ENCODE results near the gene TNFRSF21.
"Not testable (repeated sequence)": the region's sequence is repeated elsewhere in the genome, so short reads cannot be mapped to it uniquely, and the experiment has no call there.

TNFRSF21 gene

GRCh38 chr6:47283993-47284392 is 25.7 kb downstream of the TNFRSF21 start:
- Mint-ChIP-seq H3K9me3 (no peaks in the 10 kb centered on the region), H3K4me1 (no peaks in the 10 kb centered on the region), H3K36me3 (no peaks in the 10 kb centered on the region), H3K27ac (no peak overlapping the region), H3K4me3 (no peak overlapping the region)
- DNase-seq (ENCODE audit: low spot score in 2 of 2) (no peak), ATAC-seq (no peak)

- ATAC-seq, result no peak
- Mint-ChIP-seq H3K36me3 (no peaks in the 10 kb centered on the region), H3K4me3 (no peak overlapping the region), H3K4me1 (no peaks in the 10 kb centered on the region), H3K9me3 (no peaks in the 10 kb centered on the region), H3K27ac (no peak overlapping the region)
- DNase-seq (ENCODE audit: low spot score in 2 of 2), result no peak
Observed at GRCh38 chr6:47278545-47278944, 31.2 kb downstream of the TNFRSF21 start.

GRCh38 chr6:47277702-47278101 is 32.0 kb downstream of the TNFRSF21 start:
- DNase-seq (ENCODE audit: low spot score in 2 of 2) (no peak), ATAC-seq (no peak)
- no peak overlapping the region for H3K4me3 Mint-ChIP-seq
- H3K36me3 Mint-ChIP-seq, result no peaks in the 10 kb centered on the region
- H3K27ac Mint-ChIP-seq, result no peak overlapping the region
- H3K9me3 Mint-ChIP-seq, result no peaks in the 10 kb centered on the region
- no peaks in the 10 kb centered on the region for H3K4me1 Mint-ChIP-seq

GRCh38 chr6:47276377-47276776 is 33.3 kb downstream of the TNFRSF21 start:
- Mint-ChIP-seq H3K27ac (no peak overlapping the region), H3K4me3 (no peak overlapping the region), H3K9me3 (no peaks in the 10 kb centered on the region), H3K4me1 (no peaks in the 10 kb centered on the region), H3K36me3 (no peaks in the 10 kb centered on the region)
- ATAC-seq (no peak), DNase-seq (ENCODE audit: low spot score in 2 of 2) (no peak)

- Mint-ChIP-seq H3K9me3 (no peaks in the 10 kb centered on the region), H3K4me3 (no peak overlapping the region), H3K4me1 (no peaks in the 10 kb centered on the region), H3K36me3 (no peaks in the 10 kb centered on the region), H3K27ac (no peak overlapping the region)
- ATAC-seq (no peak), DNase-seq (ENCODE audit: low spot score in 2 of 2) (no peak)
Observed at GRCh38 chr6:47275640-47276039, 34.1 kb downstream of the TNFRSF21 start.

- H3K4me1 Mint-ChIP-seq; ATAC-seq; H3K36me3 Mint-ChIP-seq; H3K9me3 Mint-ChIP-seq; H3K27ac Mint-ChIP-seq; DNase-seq (ENCODE audit: low spot score in 2 of 2); H3K4me3 Mint-ChIP-seq: not testable (repeated sequence)
Observed at GRCh38 chr6:47275132-47275531, 34.6 kb downstream of the TNFRSF21 start.

GRCh38 chr6:47268572-47269187 is 41.0 kb downstream of the TNFRSF21 start:
- ATAC-seq, result no peak
- H3K4me3 Mint-ChIP-seq, result no peak overlapping the region

GRCh38 chr6:47267301-47267700 is 42.4 kb downstream of the TNFRSF21 start:
- Mint-ChIP-seq H3K36me3 (no peaks in the 10 kb centered on the region), H3K4me1 (no peaks in the 10 kb centered on the region), H3K4me3 (no peak overlapping the region), H3K27ac (no peak overlapping the region), H3K9me3 (no peaks in the 10 kb centered on the region)
- ATAC-seq (no peak), DNase-seq (ENCODE audit: low spot score in 2 of 2) (no peak)

More at GRCh38 chr6:47268572-47269187, 41.0 kb downstream of the TNFRSF21 start:
- H3K9me3 Mint-ChIP-seq, result no peaks in the 10 kb centered on the region
- no peaks in the 10 kb centered on the region for H3K36me3 Mint-ChIP-seq
- H3K27ac Mint-ChIP-seq, result no peak overlapping the region
- DNase-seq (ENCODE audit: low spot score in 2 of 2), result no peak
- no peaks in the 10 kb centered on the region for H3K4me1 Mint-ChIP-seq

GRCh38 chr6:47265971-47266370 is 43.7 kb downstream of the TNFRSF21 start:
- Mint-ChIP-seq H3K9me3 (no peaks in the 10 kb centered on the region), H3K4me3 (no peak overlapping the region), H3K36me3 (no peaks in the 10 kb centered on the region), H3K27ac (no peak overlapping the region), H3K4me1 (no peaks in the 10 kb centered on the region)
- no peak for DNase-seq (ENCODE audit: low spot score in 2 of 2)
- no peak for ATAC-seq

GRCh38 chr6:47264775-47265184 is 44.9 kb downstream of the TNFRSF21 start:
- no peaks in the 10 kb centered on the region for H3K36me3 Mint-ChIP-seq
- H3K27ac Mint-ChIP-seq, result no peak overlapping the region
- H3K9me3 Mint-ChIP-seq, result no peaks in the 10 kb centered on the region
- H3K4me3 Mint-ChIP-seq, result no peak overlapping the region
- ATAC-seq (no peak), DNase-seq (ENCODE audit: low spot score in 2 of 2) (no peak)
- no peaks in the 10 kb centered on the region for H3K4me1 Mint-ChIP-seq

GRCh38 chr6:47263268-47263667 is 46.4 kb downstream of the TNFRSF21 start:
- no peaks in the 10 kb centered on the region for H3K9me3 Mint-ChIP-seq
- DNase-seq (ENCODE audit: low spot score in 2 of 2) (no peak), ATAC-seq (no peak)
- H3K27ac Mint-ChIP-seq, result no peak overlapping the region
- no peak overlapping the region for H3K4me3 Mint-ChIP-seq
- no peaks in the 10 kb centered on the region for H3K36me3 Mint-ChIP-seq
- no peaks in the 10 kb centered on the region for H3K4me1 Mint-ChIP-seq

GRCh38 chr6:47262231-47262630 is 47.5 kb downstream of the TNFRSF21 start:
- no peaks in the 10 kb centered on the region for H3K4me1 Mint-ChIP-seq
- no peak for ATAC-seq
- H3K9me3 Mint-ChIP-seq, result no peaks in the 10 kb centered on the region
- H3K36me3 Mint-ChIP-seq, result no peaks in the 10 kb centered on the region
- H3K4me3 Mint-ChIP-seq, result no peak overlapping the region
- no peak overlapping the region for H3K27ac Mint-ChIP-seq
- no peak for DNase-seq (ENCODE audit: low spot score in 2 of 2)

GRCh38 chr6:47261191-47261590 is 48.5 kb downstream of the TNFRSF21 start:
- Mint-ChIP-seq H3K4me1 (no peaks in the 10 kb centered on the region), H3K9me3 (no peaks in the 10 kb centered on the region), H3K27ac (no peak overlapping the region), H3K36me3 (no peaks in the 10 kb centered on the region), H3K4me3 (no peak overlapping the region)
- no peak for ATAC-seq
- no peak for DNase-seq (ENCODE audit: low spot score in 2 of 2)

- H3K9me3 Mint-ChIP-seq, result no peaks in the 10 kb centered on the region
Observed at GRCh38 chr6:47260021-47260420, 49.7 kb downstream of the TNFRSF21 start.

GRCh38 chr6:47258724-47259347 is 50.9 kb downstream of the TNFRSF21 start:
- Mint-ChIP-seq H3K36me3 (no peaks in the 10 kb centered on the region), H3K27ac (no peak overlapping the region), H3K4me1 (no peaks in the 10 kb centered on the region), H3K9me3 (no peaks in the 10 kb centered on the region), H3K4me3 (no peak overlapping the region)
- DNase-seq (ENCODE audit: low spot score in 2 of 2), result no peak
- no peak for ATAC-seq

More at GRCh38 chr6:47260021-47260420, 49.7 kb downstream of the TNFRSF21 start:
- Mint-ChIP-seq H3K4me1 (no peaks in the 10 kb centered on the region), H3K27ac (no peak overlapping the region), H3K36me3 (no peaks in the 10 kb centered on the region), H3K4me3 (no peak overlapping the region)
- ATAC-seq (no peak), DNase-seq (ENCODE audit: low spot score in 2 of 2) (no peak)

- ATAC-seq (no peak), DNase-seq (ENCODE audit: low spot score in 2 of 2) (no peak)
- H3K9me3 Mint-ChIP-seq, result no peaks in the 10 kb centered on the region
- H3K4me3 Mint-ChIP-seq, result no peak overlapping the region
- H3K36me3 Mint-ChIP-seq, result no peaks in the 10 kb centered on the region
- H3K4me1 Mint-ChIP-seq, result no peaks in the 10 kb centered on the region
- H3K27ac Mint-ChIP-seq, result no peak overlapping the region
Observed at GRCh38 chr6:47256981-47257730, 52.5 kb downstream of the TNFRSF21 start.
